Activated T-cell treated with anti-CD3 and anti-CD28 coated beads, Interleukin-2, amount 50 U/mL, for 48 hours (primary cell): ENCODE data around the gene SPG7.

Experiments
- DNase-seq, 2 experiments: peaks; one replicate each; pipeline ENCODE4 v3.0.0-alpha.2; 2020

Gene SPG7

DNA sequence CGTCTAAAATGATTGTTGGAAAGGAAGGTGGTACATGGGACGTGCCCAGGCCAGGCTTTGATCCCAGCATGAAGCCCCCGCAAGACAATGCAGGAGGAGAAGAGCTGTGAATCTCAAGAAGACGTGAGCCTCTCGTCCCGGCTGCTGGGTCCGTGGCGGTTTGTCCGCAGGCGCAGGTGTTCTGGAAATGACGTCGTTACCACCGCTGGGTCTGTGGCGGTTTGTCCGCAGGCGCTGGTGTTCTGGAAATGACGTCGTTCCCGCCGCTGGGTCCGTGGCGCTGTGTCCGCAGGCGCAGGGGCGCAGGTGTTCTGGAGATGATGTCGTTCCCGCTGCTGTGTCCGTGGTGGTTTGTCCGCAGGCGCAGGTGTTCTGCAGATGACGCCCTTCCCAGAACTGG is 14.1 kb downstream of the SPG7 start:
- no peak for DNase-seq

- no peak for DNase-seq
Measured at GRCh38 chr16:89523680-89524344, 15.6 kb downstream of the SPG7 start.

DNA sequence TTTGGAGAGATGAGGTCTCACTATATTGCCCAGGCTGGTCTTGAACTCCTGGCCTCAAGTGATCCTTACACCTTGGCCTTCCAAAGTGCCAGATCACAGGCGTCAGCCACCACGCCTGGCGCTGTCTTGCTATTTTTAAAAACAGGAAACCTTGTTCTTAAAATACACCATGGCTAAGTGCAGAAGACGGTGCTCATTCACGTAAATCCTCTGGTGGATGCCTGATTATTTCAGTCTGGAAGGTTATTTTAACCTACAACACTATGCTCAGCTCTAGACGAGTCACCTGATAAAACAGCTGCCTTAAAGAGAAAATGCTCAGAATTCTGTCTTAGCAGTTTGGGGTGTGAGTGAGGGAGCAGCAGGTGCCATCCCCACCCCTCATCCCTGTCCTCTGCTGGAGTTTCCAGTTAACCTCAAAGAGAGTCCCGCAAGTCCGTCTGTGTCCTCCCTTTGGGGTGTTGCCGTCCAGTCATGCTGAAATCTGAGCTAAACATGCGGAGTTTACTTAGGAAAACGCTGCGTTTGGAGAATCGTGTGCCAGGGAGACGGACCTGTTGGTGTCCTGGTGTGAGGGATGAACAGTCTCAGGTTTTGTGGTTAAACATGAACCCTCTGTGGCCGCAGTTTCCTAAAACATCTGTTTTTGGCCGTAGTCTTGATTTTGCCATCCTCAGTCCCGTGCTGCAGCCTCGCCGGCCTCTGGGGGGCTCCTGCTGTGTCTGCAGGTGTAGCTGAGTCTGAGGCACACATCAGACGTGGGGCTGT is 17.1 kb downstream of the SPG7 start:
- DNase-seq = no peak

- DNase-seq = no peak
Measured at GRCh38 chr16:89529097-89529496, 20.9 kb downstream of the SPG7 start.

DNA sequence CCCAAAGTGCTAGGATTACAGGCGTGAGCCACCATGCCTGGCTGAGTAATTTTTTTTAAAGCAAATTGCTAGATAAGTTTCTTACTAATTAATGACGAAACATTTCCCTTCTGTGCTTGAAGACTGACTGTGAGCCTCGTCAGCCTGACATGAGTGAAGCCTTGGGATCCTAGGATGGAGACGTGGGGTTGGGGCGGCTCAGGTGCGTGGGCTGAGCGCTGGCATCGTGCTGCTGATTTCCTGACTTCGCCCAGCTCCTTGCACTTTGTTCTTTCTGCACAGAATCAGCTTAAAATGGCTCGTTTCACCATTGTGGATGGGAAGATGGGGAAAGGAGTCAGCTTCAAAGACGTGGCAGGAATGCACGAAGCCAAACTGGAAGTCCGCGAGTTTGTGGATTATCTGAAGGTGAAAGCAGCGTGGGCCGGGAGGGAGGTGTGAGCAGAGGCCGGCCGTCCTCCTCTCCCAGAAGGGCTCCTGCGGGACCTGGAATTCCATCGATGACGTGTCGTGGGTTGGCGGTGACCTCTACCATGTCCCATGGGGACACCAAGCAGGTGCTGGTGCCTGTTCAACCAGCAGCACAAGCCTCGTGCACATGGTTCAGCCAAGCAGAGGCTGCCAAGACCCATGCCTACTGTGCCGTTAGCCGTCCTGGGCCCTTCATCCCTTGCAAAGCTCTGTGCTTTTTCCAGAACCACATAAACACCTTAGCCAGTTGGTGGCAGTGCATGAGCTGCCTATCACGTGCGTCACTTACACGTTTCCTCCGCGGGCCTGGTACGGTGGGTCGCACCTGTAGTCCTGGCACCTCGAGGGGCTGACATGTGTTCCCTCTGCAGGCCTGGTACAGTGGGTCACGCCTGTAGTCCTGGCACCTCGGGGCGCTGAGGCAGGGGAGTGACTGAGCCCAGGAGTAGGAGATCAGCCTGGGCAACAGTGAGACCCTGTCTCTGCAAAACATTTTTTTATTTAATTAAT is 22.5 kb downstream of the SPG7 start:
- no peak for DNase-seq

DNA sequence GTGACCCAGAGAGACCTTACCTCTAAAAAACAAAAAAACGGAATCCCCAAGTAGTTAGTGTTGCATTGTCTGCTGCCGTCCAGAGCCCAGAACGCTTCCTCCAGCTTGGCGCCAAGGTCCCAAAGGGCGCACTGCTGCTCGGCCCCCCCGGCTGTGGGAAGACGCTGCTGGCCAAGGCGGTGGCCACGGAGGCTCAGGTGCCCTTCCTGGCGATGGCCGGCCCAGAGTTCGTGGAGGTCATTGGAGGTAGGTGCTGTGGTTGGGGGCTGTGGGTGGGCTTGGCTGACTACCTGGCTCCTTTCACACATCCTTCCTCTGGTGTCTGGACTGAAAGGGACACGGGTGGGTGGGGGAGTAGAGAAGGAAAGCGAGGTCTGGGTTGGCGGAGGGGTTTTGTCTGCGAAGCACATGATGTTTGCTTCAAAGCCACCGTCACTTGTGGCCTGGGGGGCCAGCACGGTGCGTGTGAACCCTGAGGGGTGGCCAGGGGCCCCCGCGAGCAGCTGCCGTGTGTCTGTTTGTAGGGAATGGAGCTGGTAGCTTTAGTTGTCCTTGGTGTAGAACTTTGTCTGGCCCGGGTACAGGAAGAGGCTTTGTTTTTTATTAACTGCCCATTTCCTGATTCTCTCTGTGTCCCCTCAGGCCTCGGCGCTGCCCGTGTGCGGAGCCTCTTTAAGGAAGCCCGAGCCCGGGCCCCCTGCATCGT is 23.8 kb downstream of the SPG7 start:
- DNase-seq = no peak

- DNase-seq = peak in 1 of 2 experiments; percentile 30
Measured at GRCh38 chr16:89534252-89534756, 26.1 kb downstream of the SPG7 start.

DNA sequence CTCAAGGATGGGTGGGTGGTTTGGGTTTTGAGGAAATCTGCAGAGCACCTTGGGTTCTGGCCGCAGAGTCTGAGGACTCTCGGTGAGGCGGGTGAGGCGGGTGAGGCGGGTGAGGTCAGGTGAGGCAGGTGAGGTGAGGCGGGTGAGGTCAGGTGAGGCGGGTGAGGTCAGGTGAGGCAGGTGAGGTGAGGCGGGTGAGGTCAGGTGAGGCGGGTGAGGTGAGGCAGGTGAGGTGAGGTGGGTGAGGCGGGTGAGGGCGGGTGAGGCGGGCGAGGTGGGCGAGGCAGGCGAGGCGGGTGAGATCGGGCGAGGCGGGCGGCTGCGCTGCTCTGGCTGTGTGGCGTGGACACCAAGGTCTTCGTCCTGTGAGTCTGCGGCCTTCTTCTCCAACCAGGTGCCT is 28.2 kb downstream of the SPG7 start:
- no peak for DNase-seq

GRCh38 chr16:89536886-89537548 is 28.8 kb downstream of the SPG7 start:
- no peak for DNase-seq

DNA sequence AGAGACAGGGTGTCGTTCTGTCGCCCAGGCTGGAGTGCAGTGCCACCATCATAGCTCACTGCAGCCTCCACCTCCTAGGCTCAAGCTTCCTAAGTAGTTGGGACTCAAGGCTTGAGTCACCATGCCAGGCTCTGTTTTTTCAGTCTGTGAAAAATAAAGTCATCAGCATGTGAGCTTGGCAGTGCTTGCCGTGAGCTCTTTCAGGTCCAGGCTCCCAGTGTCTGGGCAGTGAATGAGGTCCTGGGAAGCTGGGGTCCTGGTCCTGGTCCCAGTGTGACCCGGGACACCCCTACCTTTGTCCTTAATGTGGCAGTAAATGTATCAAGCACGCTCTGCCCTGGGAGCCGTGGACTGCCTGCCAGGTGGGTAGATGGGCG is 29.3 kb downstream of the SPG7 start:
- DNase-seq = no peak

GRCh38 chr16:89538286-89538685 is 30.1 kb downstream of the SPG7 start:
- DNase-seq = no peak

GRCh38 chr16:89540557-89540956 is 32.4 kb downstream of the SPG7 start:
- no peak for DNase-seq

GRCh38 chr16:89541792-89542191 is 33.6 kb downstream of the SPG7 start:
- DNase-seq = no peak

DNA sequence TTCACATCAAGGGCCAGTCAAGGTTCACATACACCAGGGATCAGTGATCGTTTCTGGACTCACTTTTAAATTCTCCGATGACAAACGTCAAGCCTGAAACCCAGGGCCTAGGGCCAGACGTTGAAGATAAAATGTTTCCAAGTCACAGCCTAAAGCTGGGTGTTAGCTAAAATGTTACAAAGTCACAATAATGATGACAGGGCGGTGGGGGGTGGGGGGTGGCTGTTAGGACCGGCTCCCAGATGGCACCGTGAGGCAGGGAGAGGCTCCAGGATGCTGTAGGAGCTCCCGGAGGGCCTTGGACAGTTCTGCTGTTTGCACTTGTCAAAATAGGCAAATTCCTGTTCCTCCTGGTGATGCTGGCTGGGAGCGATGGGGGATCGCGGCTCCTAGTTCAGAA is 35.9 kb downstream of the SPG7 start:
- no peak for DNase-seq

- no peak for DNase-seq
Measured at GRCh38 chr16:89544713-89545043, 36.5 kb downstream of the SPG7 start.

DNA sequence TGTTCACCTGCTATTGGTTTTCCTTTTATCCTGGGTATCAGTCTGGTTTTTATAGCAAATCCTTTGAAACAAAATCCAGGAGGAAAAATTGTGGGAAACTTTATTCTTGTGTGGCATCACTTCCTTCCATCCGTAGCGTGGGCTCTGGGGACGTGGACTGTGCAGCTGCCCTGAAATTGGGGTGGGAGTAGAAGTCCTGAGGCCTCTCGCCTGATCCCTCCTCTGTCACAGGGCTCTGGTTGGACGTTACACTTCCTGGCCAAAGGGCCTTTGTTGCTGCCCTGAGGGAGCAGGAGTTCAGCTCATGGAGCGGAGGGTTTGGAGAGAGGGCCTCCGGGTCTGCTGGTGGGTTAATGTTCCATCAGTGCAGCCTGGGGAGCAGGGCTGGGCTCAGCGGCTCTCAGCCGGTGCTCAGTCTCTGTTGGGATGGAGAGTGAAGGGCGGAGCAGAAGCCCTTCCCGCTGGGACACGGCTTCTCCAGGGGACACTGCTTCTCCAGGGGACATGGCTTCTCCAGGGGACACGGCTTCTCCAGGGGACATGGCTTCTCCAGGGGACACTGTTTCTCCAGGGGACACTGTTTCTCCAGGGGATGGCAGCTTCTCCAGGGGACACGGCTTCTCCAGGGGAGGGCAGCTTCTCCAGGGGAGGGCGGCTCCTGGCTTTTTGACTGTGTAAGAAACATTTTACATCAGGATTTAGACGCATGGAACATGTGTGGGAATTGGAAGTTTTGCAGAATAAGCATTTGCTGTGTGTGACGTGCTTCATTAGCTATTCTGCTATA is 37.0 kb downstream of the SPG7 start:
- no peak for DNase-seq

- DNase-seq = no peak
Measured at GRCh38 chr16:89545831-89546574, 37.8 kb downstream of the SPG7 start.

DNA sequence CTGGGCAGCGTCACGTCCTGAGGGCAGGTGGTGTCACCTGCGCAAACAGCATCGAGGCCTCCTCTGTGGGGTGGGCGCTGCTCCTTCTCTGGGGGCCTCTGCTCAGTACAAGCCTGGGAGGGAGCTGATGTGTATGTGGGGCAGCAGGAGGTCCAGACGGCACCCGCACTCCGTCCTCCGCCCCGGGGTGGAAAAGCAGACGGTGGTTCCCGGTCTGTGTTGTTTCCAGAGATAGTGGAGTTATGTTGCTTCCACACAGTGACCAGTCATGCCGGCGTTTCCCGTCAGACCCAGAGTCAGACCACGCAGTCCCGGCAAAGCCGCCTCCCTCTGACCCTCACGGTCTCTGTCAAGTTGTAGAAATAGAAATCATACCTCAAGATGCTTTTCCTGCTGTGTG is 38.6 kb downstream of the SPG7 start:
- no peak for DNase-seq

DNA sequence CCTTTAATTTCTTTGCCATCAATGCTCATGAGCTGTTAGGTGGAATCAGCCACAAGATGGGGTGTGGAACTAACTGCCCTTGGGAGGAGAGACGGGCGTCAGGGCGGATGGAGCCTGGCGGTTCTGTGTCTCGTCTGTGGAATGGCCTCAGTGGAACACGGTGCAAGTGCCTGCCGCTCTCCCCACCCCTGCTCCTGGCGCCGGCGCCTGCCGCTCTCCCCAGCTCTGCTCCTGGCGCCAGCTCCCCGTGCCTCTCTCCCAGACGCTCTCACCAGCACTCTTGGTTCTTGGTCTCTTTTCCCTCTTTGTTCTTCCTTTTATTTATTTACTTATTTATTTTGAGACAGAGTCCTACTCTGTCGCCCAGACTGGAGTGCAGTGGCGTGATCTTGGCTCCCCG is 39.1 kb downstream of the SPG7 start:
- DNase-seq = no peak

- no peak for DNase-seq
Measured at GRCh38 chr16:89547860-89548259, 39.7 kb downstream of the SPG7 start.
